ENCODE data around the gene COG1. TPM values are rescaled to one million over a fixed set of nuclear protein-coding genes. Genes with fewer than 3 reads are reported as not detected.

COG1 gene
- polyA plus RNA-seq, 4 donors: 41.0 to 68.2 (median 54.7) TPM

DNA sequence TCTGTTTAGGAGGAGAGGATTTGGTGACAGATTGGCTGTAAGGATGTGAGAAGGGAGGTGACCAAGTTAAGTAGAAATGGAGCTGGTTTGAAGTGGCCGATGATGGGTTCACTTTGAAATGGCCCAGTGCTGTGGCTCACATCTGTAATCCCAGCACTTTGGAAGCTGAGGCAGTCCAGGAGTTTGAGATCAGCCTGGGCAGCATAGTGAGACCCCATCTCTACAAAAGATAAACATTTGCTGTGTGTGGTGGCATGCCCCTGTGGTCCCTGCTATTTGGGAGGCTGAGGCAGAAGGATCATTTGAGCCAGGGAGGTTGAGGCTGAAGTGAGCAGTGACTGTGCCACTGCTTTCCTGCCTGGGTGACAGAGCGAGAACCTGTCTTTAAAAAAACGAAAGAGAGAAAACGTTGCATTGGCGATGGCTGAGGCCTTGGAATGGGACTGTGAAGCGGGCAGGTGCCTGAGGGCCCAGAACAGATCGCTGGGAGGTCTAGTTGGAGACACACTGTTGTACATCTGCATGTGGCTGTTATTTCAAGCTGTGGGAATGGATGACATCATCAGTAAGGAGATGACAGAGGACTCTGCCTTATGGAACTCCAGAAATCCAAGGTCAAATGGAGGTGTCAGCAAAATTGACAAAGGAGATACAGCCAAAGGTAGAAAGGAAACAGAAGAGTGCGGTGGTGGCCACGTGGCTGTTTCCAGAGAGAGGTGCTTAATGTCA lies 5.5 kb downstream of the COG1 start:
- DNase-seq (ENCODE audit: low read depth in 4 of 4, low spot score in 2 of 4): no peak

GRCh38 chr17:73198930-73199260 lies 6.0 kb downstream of the COG1 start:
- DNase-seq (ENCODE audit: low read depth in 4 of 4, low spot score in 2 of 4): no peak

- no peak for DNase-seq (ENCODE audit: low read depth in 4 of 4, low spot score in 2 of 4)
These were observed 7.0 kb downstream of the COG1 start for GRCh38 chr17:73199751-73200317.

- DNase-seq (ENCODE audit: low read depth in 4 of 4, low spot score in 2 of 4): no peak
These were observed 7.6 kb downstream of the COG1 start for GRCh38 chr17:73200476-73200875.

DNA sequence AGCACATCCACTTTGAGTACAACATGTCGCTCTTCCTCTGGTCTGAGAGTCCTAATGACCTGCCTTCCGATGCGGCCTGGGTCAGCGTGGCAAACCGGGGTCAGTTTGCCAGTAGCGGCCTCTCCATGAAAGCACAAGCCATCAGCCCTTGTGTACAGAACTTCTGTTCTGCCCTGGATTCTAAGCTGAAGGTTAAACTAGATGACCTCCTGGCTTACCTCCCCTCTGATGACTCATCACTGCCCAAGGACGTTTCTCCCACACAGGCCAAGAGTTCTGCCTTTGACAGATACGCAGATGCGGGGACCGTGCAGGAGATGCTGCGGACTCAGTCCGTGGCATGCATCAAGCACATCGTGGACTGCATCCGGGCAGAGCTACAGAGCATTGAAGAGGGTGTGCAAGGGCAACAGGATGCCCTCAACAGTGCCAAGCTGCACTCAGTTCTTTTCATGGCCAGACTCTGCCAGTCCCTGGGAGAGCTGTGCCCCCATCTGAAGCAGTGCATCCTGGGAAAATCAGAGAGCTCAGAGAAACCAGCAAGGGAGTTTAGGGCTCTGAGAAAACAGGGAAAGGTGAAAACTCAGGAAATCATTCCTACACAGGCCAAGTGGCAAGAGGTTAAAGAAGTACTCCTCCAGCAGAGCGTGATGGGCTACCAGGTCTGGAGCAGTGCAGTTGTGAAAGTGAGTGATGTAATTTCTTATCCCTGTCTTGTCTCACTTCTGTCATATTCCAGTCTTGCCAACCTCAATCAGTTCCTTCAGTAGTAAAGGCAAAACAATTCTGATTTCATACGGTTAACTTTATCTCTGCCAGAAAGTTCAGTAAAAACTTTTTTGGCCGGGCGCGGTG lies 8.6 kb downstream of the COG1 start:
- DNase-seq (ENCODE audit: low read depth in 4 of 4, low spot score in 2 of 4): no peak

GRCh38 chr17:73203135-73203787 lies 10.4 kb downstream of the COG1 start:
- no peak for DNase-seq (ENCODE audit: low read depth in 4 of 4, low spot score in 2 of 4)

GRCh38 chr17:73203788-73204479 lies 11.1 kb downstream of the COG1 start:
- no peak for DNase-seq (ENCODE audit: low read depth in 4 of 4, low spot score in 2 of 4)

DNA sequence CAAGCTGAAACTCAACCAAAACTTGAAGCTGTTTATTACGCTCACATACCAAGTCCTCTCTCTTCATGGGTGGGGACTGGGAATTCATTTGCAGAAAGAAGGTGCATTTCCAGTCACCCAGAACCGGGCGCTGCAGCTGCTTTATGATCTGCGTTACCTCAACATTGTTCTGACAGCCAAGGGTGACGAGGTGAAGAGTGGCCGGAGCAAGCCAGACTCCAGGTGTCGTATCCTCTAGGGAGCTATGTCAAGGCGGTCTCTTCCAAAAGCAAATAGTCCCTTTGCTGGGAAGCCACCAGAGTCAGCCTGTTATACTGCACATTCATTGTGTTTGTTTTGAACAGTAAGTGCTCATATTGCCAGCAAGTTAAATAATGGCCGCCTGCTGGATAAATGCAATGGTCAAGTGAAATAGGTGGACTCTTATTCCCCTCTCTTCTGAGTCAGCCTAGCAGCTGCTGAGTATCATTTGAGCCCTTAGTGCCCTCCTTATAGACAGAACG lies 12.7 kb downstream of the COG1 start:
- no peak for DNase-seq (ENCODE audit: low read depth in 4 of 4, low spot score in 2 of 4)

DNA sequence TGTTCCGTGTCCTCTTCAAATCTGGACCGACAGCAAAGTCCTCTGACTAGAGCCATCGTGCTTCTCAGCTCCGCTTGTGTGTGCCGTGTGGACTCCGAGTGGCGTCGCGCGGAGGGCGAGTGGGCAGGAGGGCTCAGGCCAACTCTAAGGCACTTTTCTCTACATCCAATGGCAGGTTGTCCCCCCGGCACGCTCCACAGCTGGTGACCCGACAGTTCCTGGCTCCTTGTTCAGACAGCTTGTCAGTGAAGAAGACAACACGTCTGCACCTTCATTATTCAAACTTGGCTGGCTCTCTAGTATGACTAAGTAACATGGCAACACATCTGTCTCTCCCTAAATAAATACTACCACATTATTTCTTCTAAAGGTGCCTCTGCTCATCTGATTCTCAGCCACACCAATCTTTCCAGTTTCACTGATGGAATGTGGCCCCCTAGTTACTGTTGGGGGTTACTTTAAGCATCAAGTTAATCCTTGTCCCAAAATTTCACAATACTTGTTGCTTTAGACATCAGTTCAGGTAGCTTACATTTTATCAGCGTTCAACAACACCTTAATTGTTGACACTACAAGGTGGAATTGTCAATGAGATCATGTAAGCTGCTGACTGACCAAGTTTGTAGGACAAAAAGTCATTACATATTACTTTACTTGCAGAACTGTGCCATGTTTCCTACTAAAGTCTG lies 15.4 kb downstream of the COG1 start:
- no peak for DNase-seq (ENCODE audit: low read depth in 4 of 4, low spot score in 2 of 4)

GRCh38 chr17:73209436-73209835 lies 16.6 kb downstream of the COG1 start:
- no peak for DNase-seq (ENCODE audit: low read depth in 4 of 4, low spot score in 2 of 4)

DNA sequence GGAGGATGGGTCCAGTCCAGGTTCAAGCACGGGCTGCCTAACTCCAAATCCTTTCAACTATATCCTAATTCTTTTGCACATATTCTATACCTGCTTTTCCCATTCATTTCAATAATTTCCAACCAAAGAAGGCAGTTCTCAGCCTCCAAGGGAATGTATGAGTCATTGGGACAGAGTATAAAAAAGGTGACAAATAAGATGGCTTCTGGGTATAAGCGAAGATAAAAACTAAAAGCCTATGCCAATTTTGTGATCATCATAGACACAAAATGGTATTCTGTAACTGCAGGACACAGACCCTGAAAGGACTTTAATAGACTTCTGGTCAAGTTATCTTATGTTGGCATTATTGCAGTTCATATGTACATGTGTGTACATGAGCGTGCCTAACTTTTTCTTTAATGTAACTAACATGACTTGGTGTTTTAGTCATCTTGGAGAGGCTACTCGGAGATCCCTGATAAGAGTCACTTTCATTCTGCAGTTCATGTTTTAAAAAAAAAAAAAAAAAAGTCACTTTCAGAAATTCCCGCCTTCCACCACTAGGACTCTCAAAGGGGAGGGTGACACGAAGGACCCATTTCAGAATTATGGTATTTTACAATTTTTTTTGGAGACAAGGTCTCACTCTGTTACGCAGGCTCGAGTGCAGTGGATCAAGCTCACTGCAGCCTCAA lies 17.3 kb downstream of the COG1 start:
- DNase-seq (ENCODE audit: low read depth in 4 of 4, low spot score in 2 of 4): no peak

DNA sequence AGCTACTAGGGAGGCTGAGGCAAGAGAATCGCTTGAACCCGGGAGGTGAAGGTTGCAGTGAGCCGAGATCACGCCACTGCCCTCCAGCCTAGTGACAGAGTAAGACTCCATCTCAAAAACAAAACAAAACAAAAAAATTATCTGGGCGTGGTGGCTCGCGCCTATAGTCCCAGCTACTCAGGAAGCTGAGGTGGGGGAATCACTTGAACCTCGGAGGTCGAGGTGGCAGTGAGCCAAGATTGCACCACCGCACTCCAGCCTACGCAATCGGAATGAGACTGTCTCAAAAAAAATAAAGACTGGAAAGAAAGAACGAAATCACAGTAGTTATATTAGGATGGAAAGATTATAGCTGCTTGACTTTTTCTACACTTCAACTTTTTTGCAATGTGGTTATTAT lies 18.9 kb downstream of the COG1 start:
- no peak for DNase-seq (ENCODE audit: low read depth in 4 of 4, low spot score in 2 of 4)

GRCh38 chr17:73214008-73214407 lies 21.2 kb downstream of the COG1 start:
- DNase-seq (ENCODE audit: low read depth in 4 of 4, low spot score in 2 of 4): no peak

DNA sequence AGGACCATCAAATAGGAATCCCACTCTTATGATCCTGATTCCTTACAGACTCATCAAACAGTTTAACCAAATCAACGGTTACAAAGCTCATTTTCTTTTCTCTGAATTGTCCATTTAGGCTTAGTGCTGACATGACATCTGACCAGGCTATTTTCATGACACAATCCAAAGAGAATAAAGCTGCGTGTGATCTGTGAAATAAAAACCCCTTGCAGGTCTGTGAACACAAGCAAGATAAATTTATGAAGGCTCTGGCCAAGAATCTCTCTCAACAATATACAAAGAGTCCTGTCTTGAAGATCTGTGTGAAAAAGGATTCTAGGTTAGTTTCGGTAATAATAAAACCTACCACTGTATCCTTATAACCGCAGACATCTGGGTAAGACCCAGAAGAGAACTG lies 22.0 kb downstream of the COG1 start:
- no peak for DNase-seq (ENCODE audit: low read depth in 4 of 4, low spot score in 2 of 4)

GRCh38 chr17:73215447-73215846 lies 22.6 kb downstream of the COG1 start:
- DNase-seq (ENCODE audit: low read depth in 4 of 4, low spot score in 2 of 4): no peak

GRCh38 chr17:73223626-73224230 lies 30.9 kb downstream of the COG1 start:
- DNase-seq (ENCODE audit: low read depth in 4 of 4, low spot score in 2 of 4): no peak

DNA sequence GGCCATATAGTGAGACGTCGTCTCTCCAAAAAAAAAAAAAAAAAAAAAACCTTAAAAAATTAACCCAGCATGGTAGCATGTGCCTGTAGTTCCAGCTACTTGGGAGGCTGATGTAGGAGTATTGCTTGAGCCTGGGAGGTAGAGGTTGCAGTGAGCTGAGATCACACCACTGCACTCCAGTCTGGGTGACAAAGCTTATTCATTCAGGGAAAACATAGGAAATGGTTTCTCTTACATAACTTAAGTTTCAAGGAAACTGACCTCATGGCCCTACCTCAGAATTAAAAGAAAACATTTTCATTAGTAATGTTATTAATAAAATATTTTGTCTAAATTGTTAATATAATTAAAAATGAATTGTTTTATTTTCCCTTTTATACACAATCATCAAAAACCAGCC lies 31.4 kb downstream of the COG1 start:
- DNase-seq (ENCODE audit: low read depth in 4 of 4, low spot score in 2 of 4): no peak

DNA sequence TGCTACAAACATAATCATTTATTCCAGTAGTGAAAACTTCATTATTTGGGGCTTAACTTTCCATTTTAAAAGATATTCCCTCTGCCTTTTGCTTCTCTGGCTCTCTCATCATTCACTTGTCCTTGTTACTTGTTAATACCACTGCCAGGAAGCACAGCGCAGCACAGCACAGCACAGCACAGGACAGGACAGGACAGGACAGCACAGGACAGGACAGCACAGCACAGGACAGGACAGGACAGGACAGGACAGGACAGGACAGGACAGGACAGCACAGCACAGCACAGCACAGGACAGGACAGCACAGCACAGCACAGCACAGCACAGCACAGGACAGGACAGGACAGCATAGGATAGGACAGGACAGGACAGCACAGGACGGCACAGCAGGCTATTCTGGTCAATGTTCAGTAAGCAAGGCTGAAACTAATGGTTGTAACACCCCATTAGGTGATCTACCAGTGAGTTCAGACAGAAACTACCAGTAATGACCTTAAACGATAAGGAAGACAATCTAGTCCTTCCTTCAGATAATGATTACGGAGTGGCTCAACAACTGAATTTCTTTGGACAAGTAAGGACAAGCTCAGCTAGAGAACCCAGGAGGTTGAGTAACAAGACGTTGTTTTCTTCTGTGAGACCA lies 31.9 kb downstream of the COG1 start:
- DNase-seq (ENCODE audit: low read depth in 4 of 4, low spot score in 2 of 4): no peak

Measured in left renal cortex interstitium (tissue), 4 donors.